NCI-H1436 treated with DMSO at 0.1 percent for 48 hours (cell line): ENCODE results near the gene PLD5.
"Not testable (repeated sequence)": the region's sequence is repeated elsewhere in the genome, so short reads cannot be mapped to it uniquely, and the experiment has no call there.

Source experiments
- DNase-seq: peaks from one replicate; lab custom pipeline; 2025; lab: John Stamatoyannopoulos, UW

PLD5 gene

DNA sequence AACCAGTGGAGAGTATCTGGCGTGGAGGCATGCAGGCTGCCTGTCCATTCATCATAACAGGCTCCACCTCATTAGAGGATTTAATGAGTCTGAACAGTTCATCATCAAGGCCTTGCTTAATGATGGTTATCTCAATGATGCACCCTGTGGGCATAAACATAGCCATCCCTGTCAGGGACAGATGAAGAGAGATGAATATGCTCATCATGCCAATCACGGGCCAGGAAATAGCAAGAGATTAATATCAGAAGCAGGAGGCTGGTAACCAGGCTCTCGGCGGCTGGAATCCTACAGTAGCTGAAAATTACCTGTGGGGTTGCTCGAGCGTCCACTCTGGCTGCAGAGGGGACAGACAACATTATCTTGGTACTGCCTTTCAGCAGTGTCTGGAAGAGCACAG is 247.7 kb downstream of the PLD5 start:
- DNase-seq, result not testable (repeated sequence)

DNA sequence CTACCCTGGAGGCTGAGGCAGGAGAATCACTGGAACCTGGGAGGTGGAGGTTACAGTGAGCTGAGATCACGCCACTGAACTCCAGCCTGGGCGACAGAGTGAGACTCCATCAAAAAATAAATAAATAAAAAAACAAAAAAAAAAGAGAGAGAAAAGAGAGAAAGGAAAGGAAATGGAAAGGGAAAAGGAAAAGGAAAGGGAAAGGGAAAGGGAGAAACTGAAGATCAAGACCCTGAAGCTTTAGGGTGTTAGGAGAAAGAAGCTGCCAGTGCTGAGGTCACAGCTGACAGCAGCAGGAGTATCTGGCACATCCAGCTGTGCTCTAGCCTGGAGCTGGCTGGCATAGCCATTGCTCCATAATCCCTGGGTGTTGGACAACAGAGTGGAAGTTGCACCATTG is 257.5 kb downstream of the PLD5 start:
- DNase-seq, result not testable (repeated sequence)

DNA sequence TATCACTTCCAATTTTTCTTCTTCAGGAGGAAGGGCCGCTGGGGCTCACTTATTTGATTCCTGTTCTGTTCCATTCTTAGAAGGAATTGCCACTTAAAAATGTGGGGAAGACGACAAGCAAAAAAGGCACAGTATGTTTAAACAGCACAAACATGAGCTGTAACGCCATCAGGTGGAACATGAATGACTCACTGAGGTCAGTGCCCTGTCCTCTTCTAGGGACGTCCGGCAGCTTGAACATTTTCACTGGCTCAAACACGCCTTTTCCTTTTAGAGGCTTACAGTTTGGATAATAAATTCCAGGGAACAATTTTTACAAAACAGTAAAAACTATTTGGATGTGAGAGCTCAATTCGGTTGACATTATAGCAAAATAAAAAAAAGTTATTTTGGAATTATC is 260.1 kb downstream of the PLD5 start:
- DNase-seq, result not testable (repeated sequence)

DNA sequence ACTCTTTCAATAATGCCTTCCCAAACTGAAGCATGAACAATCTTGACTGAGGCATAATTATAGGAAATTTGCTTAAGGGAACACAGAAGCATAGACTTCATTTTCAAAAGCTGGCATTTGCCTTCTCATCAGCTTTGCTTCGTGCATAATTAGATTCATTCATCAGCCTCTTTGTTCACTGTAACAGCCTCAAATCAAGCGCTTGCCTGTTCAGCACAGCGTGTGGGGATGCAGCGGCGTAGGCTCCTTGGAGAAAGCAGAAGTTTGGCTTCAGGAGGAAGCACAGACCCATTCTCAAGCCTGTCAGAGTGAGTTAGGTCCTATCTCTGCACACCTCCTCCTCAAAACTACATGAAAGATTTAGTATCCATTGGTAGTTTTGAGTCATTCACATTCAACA is 279.2 kb downstream of the PLD5 start:
- peak; percentile 44 for DNase-seq

DNA sequence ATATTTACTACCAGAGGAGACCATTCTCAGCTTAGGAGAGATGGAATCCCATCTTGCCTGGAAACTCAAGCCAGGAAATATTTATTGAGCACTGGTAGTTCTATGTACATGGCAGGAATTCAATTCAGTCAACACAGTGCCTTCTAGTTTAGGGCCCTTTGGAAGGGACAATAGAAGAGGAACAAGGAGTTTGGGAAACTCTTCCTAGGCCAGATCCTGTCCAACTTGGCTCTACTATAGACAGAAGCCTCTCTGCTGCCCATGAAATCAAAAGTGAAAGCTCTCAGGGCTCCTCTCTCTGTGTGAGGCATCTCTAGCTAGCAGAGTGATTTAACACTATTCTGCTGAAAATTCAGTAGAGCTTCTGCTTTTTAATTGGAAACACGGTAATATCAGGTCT is 281.0 kb downstream of the PLD5 start:
- no peak for DNase-seq

DNA sequence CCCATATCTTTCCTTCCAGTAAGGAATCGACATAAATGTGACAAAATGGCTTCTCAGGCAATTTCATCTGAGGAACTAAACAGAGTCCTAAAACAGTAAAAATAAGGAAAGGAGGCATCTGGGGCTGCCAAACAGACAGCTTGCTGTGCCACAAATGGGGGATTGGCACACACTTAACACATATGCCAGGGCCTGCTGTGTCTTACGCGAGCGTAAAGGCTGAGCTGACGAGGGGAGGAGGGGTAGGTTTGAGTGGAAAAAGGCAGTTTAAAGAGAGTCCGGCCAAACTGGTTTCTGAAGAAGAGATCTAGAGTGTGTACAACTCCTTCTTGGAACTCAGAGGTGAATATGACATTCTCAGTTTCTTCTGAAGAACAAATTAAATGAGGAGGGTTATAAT is 281.5 kb downstream of the PLD5 start:
- no peak for DNase-seq

DNA sequence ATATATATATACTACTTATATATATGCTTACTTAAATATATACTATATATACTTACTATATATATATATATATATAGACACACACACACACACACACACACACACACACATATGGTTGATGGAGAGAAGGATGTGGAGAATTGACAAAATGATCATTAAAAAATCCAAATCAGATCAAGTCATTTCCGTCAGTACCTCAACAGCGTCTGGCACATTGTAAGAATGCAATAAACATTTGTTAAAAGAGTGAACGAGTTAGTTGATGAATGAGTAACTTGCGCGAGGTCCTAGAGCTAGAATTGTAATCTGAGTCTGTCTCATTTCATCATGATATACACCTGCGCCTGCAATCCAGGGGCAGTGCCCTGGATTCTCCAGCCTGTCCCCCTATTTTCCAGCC is 282.6 kb downstream of the PLD5 start:
- DNase-seq, result no peak

DNA sequence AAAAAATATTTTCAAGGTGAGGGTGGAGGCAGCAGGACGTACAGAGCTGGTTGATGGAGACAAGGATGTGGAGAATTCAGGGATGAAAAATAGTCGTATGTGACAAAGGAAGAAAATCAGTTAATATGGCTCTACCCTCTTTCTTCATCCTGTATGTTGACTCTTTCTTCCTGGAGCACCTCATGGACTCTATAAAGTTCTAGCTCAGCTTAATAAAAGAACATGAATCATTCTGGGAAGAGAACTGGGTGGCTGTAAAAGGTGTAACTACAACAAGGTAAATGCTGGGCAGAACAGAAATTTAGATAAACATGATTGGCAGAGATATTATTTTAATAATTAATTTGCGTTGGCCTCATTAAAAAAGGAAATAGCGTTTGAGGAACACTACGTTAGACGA is 283.8 kb downstream of the PLD5 start:
- DNase-seq, result no peak

DNA sequence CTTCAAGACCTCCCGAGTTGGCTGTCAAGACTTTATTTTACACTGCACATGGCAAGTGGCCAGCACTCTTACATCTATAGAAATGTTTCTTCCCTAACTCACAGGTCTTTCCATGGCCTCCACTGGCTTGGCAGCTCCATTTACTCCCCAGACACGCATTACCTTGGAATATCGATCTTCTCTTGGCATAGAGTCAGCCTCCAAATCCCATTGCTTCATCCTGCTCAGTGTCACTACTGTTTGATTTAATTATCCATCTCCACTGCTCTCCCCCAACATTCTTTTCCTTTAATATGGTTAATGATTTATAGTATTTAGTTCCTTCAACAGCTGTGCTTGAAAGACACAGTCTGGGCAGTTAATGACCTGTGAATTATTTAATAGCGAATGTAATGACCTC is 284.4 kb downstream of the PLD5 start:
- no peak for DNase-seq

DNA sequence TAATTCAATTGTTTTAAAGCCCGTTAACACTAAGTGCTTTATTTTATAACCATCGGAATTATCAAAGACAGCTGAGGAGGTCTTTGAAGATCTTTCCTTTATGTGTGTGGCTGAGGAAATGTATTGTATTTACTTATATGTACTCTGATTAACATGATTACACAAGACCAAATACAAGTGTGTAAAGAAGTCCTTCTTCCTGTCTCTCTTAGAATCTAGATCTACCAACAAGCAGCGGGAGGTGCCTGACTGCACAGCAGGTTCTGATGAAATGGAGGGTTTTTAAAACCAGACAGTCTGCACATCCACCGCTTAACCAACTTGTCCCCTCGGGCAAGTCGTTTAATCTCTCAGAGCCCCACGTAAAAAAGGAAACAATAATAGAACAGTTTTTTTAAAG is 285.1 kb downstream of the PLD5 start:
- no peak for DNase-seq

DNA sequence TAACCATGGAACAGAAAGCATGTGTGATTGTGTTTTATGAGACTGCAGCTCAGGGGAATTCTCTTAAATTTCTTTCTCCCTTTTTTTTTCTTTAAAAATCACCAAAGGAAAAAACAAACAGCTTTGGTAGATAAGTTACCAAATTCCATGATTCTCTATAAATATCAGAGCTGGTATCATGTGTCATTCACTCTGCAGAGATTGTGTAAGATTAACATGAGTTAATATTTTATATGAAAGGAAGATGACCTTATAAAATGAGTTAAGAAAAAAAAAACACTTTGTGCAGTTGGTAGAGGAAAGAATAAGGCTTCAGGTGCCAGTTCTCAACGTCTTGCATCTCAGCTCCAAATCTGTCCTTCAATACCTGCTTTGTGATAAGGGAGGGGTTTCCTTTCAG is 287.4 kb downstream of the PLD5 start:
- no peak for DNase-seq

DNA sequence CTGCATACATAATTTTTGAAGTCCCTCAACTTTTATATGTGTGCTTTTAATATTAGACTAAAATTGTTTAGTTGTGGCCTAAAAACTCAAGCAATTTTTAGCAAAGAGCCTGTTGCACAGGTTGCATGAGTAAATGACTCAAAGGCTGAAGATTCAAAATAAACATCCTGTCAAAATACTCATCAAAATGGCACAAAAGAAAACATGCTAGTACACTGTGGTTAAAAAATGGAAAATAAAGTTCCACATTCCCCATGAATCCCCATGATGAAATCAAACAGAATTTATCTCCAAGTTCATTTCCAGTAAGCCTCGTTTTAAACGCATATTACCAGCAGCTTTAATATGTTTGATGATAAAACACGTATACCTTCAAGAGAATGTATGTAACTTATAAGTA is 295.5 kb downstream of the PLD5 start:
- DNase-seq, result no peak

DNA sequence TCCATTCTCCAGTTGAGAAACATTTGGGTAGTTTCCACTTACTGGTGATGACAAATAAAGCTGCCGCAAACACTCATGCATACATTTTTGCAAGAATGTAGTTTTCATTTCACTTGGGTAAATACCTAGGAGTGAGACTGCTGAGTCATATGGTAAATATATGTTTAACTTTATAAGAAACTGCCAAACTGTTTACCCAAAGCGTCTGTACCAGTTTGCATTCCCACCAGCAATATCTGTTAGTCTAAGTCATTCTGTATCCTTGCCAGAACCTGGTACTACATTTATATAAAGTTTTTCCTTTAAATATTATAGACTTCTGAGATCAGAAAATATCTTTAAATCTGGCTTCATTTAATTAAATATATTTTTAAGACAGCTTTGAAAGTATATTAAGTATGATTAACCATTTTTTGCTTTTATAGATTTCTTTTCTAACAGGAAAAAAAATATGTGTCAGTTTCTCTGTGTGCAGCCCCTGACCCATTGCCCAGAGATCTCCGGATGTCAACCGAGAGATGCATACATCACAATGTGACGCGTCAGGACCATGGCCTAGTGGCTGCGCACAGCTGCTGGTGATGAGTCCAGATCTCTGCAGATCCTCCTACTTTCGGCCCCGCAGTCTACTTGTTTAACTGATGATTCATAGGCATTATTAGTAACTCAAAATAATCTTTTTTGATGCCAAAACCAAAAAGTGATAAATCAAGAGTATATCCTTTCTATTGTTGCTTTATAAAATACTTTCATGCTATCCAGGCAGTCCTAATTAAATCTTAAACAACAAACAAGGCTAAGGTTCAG is 298.5 kb downstream of the PLD5 start:
- no peak for DNase-seq

DNA sequence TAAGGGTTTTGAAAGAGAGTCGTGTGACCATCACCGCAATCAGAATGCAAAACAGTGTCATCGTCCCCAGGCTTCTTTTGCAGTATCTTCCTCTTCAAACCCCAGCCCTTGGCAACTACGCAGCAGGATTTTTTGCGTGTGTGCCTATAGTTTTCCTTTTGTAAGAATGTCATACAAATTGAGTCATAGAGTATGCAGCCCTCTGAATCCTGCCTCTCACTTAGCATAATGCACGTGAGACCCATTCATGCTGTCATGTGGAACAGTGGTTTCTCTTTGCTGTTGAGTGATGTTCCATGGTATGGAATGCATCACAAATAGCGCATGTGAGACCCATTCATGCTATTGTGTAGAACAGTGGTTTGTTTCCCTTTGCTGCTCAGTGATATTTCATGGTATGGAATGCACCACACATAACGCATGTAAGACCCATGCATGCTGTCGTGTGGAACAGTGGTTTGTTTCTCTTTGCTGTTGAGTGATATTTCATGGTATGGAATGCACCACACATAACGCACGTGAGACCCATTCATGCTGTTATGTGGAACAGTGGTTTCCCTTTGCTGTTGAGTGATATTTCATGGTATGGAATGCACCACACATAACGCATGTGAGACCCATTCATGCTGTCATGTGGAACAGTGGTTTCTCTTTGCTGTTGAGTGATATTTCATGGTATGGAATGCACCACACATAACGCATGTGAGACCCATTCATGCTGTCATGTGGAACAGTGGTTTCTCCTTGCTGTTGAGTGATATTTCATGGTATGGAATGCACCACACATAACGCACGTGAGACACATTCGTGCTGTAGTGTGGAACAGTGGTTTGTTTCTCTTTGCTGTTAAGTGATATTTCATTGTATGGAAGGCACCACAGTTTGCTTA is 299.4 kb downstream of the PLD5 start:
- not testable (repeated sequence) for DNase-seq

DNA sequence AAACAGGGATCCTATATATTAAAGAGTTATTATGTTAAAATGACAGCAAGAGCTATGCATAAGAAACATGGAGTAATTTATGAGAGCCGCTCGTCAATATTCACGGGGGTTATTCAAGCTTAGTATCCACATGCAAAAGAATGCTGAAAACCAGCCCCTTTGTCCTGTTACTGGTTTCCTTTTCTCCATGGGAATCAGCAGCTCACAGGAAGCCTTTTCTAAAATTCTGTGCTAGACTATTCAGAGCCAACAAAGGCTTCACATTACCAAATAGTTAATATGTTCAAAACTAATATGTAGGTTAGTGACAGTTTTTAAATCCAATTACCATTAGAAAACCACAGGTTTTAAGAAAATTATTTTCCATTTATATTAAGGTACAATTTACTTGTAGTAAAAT is 300.0 kb downstream of the PLD5 start:
- DNase-seq, result no peak

DNA sequence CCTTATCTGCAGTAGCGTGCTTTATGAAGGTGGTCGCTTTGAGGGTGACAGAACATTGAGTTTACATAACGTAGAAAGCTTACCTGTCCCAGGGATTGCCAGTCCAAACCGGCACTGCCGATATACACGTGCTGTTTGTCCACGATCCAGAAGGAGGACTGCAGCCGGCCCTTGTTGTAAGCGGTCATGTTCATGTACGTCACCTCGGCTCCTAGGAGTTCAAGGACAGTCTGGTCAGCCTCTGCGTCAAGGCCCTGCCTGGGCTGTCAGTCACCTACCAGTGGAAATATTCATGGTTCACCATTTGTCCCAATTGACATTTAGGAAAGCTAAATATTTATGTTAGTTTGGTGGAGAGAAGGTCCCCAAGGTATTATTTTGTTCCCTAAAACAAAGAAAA is 304.6 kb downstream of the PLD5 start:
- DNase-seq, result no peak

DNA sequence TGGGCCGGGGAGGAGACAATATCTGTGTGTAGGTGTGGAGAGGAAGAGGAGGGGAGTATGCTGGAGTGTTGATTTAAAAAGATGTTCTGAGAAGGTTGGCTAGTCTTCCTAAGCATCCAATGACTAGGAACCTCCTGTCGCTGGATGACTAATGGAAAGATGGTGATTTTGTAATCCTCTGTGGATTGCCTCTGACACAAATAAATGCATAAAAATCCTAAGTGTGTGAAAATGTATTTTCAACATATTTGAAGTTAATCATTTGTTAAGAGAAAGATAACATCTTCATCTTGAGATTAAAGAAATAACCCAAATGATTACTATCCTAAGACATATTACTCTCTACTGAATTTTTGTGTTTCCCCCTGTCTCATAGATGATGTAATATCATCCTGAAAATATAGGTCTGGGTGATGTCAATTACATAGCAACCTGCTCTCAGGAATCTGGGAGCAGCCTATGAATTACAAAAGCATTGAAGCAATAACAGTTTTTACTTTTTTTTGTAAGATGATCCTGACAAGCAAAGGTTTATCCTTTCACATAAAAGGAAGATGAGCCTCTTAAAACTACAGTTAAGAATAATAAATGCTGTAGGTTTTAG is 305.1 kb downstream of the PLD5 start:
- no peak for DNase-seq

DNA sequence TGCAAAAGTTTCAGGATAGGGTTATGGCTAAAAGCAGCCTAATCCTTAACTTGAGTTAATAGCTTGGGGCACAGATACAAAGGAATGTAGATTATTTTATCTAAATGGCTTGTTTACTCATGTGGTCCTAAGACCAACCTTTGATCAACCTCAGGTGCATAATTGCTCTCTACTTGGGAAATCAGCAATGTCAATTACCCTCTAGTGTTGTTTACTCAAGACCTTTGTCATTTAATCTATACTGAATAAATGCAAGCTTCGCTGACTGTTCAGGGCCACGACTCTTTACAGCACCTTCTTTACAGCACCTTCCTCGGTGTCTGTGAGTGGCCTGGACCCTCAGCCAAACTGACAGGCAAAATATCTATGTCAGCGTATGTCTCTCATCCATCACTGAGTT is 308.1 kb downstream of the PLD5 start:
- no peak for DNase-seq

DNA sequence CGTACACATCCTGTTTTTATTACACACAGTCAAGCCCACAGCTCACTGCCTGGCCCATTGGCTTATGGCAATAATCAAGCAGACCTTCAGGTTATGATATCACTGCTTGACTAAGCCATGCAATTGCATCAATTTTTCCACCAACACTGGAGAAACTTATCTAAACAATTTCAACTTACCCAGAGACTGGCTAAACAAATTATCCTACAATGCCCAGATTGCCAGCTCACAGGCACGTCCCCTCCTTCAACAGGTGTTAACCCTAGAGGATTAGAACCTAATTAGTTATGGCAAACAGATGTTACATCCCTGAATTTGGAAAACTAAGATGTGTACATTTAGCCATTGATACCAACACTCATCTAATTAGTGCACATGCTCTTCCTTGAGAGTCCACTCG is 310.0 kb downstream of the PLD5 start:
- not testable (repeated sequence) for DNase-seq

DNA sequence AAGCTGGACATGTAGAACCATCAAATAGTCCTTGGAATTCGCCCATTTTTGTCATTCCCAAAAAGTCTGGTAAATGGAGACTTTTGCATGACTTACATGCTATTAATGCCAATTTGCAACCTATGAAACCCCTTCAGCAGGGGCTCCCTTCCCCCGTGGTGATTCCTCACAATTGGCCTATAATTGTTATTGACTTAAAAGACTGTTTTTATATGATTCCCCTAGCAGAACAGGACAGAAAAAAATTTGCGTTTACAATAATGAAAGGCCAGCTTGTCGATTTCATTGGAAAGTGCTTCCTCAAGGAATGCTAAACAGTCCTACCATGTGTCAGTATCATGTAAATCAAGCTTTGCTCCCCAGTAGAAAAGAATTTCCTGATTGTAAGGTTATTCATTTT is 311.5 kb downstream of the PLD5 start:
- not testable (repeated sequence) for DNase-seq

DNA sequence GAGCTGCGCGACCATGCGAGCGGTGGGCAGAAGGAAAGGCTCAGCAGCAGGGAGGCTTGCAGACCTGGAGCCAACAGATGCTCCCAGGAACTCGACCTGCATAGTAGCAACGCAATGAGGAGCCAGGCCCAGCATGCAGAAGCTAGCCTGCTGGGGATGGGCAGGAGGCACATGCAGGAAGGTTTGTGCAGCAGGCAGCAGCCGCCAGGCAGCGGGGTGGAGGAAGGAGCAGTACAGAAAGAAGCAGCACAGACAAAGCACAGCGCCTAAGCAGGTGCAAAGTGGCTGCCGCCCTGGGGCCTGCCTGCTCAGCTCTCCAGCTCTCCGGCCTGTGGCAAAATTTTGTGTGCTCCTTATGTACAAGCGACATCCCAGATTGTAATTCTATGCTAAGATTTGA is 312.1 kb downstream of the PLD5 start:
- peak; percentile 23 for DNase-seq

DNA sequence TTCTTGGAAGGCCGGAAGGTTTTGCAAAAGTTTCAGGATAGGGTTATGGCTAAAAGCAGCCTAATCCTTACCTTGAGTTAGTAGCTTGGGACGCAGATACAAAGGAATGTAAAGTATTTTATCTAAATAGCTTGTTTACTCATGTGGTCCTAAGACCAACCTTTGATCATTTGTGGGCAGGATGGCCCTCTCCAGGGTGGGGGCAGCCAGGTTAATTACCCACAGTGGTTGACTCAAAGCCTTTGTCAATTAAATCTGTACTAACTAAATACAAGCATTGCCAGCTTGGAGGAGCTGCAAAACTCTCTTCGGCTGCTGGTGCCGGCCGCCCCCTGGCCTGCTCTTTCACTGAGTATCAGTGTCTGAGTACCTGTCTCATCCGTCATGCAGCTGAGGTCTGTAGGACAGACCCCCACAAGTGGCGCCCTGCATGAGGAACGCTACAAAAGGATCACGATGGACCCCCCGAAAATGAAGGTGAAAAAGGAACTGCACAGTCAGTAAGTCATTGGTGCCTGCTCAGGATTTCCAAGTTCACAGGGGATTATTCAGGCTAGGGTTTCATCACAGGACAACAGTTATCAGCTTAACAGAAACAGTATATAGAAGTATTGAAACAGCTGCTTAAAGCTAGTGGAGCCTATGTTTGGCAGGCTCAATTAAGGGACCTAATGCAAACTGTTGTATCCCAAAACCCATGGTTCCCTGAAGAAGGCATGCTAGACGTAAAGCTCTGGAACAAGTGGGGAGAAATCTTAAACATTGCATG is 313.1 kb downstream of the PLD5 start:
- DNase-seq, result no peak
